SU-DHL-6 (cell line): Measurements from ENCODE around the gene TMEM139.

Experiments
- EZH2phosphoT487 ChIP-seq: fragments of 200-600 bp; sonication (generic), shearing (Covaris generic); conservative IDR thresholded peaks from 2 replicates; pipeline ENCODE4 v1.6.1; 2018; ENCODE audit warnings: mild to moderate bottlenecking, antibody characterized with exemption, low read length, moderate library complexity, mixed read lengths
- TF ChIP-seq, protein P1 (sequence below): fragments of 200-600 bp; sonication (generic); IDR thresholded peaks from one replicate; pipeline ENCODE4 v1.5.1; 2017; ENCODE audit warnings: antibody characterized with exemption, mild to moderate bottlenecking, low read length, moderate library complexity; ENCODE audit not compliant: insufficient read depth, poor library complexity, severe bottlenecking

DNA sequence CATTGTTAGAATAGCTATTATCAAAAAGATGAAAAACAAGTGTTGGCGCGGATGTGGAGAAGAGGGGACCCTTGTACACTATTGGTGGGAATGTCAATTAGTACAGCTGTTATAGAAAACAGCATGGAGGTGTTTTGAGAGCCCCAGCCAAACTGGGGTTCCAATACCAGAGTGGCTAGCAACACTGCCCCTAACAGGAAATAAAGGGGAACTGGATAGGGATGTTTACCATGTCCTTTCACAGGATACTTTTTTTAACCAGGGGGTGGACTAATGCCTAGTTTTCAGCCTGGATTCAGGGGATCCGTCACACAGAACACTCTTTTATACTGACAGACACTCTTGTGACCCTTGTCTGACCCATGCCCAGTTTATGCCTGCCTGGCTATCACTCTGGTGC lies 28.4 kb upstream of the TMEM139 start:
- TF ChIP-seq, protein P1, sequence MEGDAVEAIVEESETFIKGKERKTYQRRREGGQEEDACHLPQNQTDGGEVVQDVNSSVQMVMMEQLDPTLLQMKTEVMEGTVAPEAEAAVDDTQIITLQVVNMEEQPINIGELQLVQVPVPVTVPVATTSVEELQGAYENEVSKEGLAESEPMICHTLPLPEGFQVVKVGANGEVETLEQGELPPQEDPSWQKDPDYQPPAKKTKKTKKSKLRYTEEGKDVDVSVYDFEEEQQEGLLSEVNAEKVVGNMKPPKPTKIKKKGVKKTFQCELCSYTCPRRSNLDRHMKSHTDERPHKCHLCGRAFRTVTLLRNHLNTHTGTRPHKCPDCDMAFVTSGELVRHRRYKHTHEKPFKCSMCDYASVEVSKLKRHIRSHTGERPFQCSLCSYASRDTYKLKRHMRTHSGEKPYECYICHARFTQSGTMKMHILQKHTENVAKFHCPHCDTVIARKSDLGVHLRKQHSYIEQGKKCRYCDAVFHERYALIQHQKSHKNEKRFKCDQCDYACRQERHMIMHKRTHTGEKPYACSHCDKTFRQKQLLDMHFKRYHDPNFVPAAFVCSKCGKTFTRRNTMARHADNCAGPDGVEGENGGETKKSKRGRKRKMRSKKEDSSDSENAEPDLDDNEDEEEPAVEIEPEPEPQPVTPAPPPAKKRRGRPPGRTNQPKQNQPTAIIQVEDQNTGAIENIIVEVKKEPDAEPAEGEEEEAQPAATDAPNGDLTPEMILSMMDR, result no peak
- TF ChIP-seq EZH2phosphoT487, result no peak
